ENCODE results near the gene SP6.

GRCh38 chr17:47844814-47845715, 5.9 kb downstream of the SP6 start:
- TF ChIP-seq POLR2A (IDR thresholded peaks at IDR 0.05; ENCODE audit: low read length), result no peak
- no peak for TF ChIP-seq GATA1 (IDR thresholded peaks at IDR 0.05; ENCODE audit: low read depth, low read length)

Measured in erythroblast (primary cell).